ENCODE measurements around the gene TMPRSS13. TPM values are rescaled to one million over a fixed set of nuclear protein-coding genes. Genes with fewer than 3 reads are reported as not detected.
A peak's percentile ranks its signal among the peaks of the same experiment; 100 is the strongest.
"Not testable (repeated sequence)": the region's sequence is repeated elsewhere in the genome, so short reads cannot be mapped to it uniquely, and the experiment has no call there.

The TMPRSS13 gene
- 0.35 TPM for polyA plus RNA-seq

- H3K36me3 Mint-ChIP-seq: peaks cover 5% of the 10 kb centered on the region
- H3K4me1 Mint-ChIP-seq: peaks cover 0 to 9% (median 5%) of the 10 kb centered on the region in 3 donors
- no peak within 1 kb of the TSS for H3K4me3 Mint-ChIP-seq
- peak within 1 kb of the TSS in 1 of 3 donors; percentile 81 for H3K27ac Mint-ChIP-seq
- H3K9me3 Mint-ChIP-seq: no peaks in the 10 kb centered on the region
- no peaks in the 10 kb centered on the region for H3K27me3 Mint-ChIP-seq
Measured at GRCh38 chr11:117929142-117929915, at the start of gene TMPRSS13. TMPRSS13 (minus strand) TSS chr11:117929402; CDS start chr11:117929307, 95 bp downstream.

- H3K4me1 Mint-ChIP-seq: peaks cover 12 to 37% (median 25%) of the 10 kb centered on the region in 3 donors
- H3K36me3 Mint-ChIP-seq: peaks cover 2% of the 10 kb centered on the region
- peak overlapping the region; percentile 5 to 80 (median 20) for H3K27ac Mint-ChIP-seq
- H3K4me3 Mint-ChIP-seq: peak overlapping the region in 1 of 4 donors; percentile 39
- H3K9me3 Mint-ChIP-seq: no peaks in the 10 kb centered on the region
- H3K27me3 Mint-ChIP-seq: no peaks in the 10 kb centered on the region
Measured at GRCh38 chr11:117978991-117979390, 49.8 kb upstream of the TMPRSS13 start.

GRCh38 chr11:117978291-117978910 lies 49.2 kb upstream of the TMPRSS13 start:
- H3K27me3 Mint-ChIP-seq, H3K36me3 Mint-ChIP-seq, H3K27ac Mint-ChIP-seq, H3K4me3 Mint-ChIP-seq, H3K9me3 Mint-ChIP-seq: not testable (repeated sequence)
- peaks cover 15 to 33% (median 24%) of the 10 kb centered on the region in 3 donors for H3K4me1 Mint-ChIP-seq

GRCh38 chr11:117977612-117978264 lies 48.5 kb upstream of the TMPRSS13 start:
- not testable (repeated sequence) for H3K4me3 Mint-ChIP-seq, H3K9me3 Mint-ChIP-seq, H3K27me3 Mint-ChIP-seq, H3K36me3 Mint-ChIP-seq, H3K27ac Mint-ChIP-seq
- H3K4me1 Mint-ChIP-seq: peaks cover 17 to 33% (median 25%) of the 10 kb centered on the region in 3 donors

GRCh38 chr11:117977029-117977428 lies 47.8 kb upstream of the TMPRSS13 start:
- peaks cover 2% of the 10 kb centered on the region for H3K36me3 Mint-ChIP-seq
- H3K27me3 Mint-ChIP-seq: no peaks in the 10 kb centered on the region
- peaks cover 17 to 33% (median 25%) of the 10 kb centered on the region in 3 donors for H3K4me1 Mint-ChIP-seq
- H3K27ac Mint-ChIP-seq: no peak overlapping the region
- H3K9me3 Mint-ChIP-seq: no peaks in the 10 kb centered on the region
- no peak overlapping the region for H3K4me3 Mint-ChIP-seq

- Mint-ChIP-seq H3K4me3 (no peak overlapping the region), H3K9me3 (no peaks in the 10 kb centered on the region), H3K27ac (peak overlapping the region in 1 of 3 donors; percentile 19), H3K4me1 (peaks cover 19 to 33% (median 25%) of the 10 kb centered on the region in 3 donors), H3K36me3 (peaks cover 2% of the 10 kb centered on the region), H3K27me3 (no peaks in the 10 kb centered on the region)
Measured at GRCh38 chr11:117976445-117976844, 47.2 kb upstream of the TMPRSS13 start.

- no peak overlapping the region for H3K4me3 Mint-ChIP-seq
- H3K36me3 Mint-ChIP-seq: peaks cover 3% of the 10 kb centered on the region
- no peaks in the 10 kb centered on the region for H3K27me3 Mint-ChIP-seq
- no peaks in the 10 kb centered on the region for H3K9me3 Mint-ChIP-seq
- peaks cover 16 to 27% (median 18%) of the 10 kb centered on the region in 3 donors for H3K4me1 Mint-ChIP-seq
- no peak overlapping the region for H3K27ac Mint-ChIP-seq
Measured at GRCh38 chr11:117973503-117973860, 44.3 kb upstream of the TMPRSS13 start.

- Mint-ChIP-seq H3K27ac (no peak overlapping the region), H3K27me3 (no peaks in the 10 kb centered on the region), H3K4me1 (peaks cover 18 to 29% (median 18%) of the 10 kb centered on the region in 3 donors), H3K4me3 (peak overlapping the region in 1 of 4 donors; percentile 17), H3K36me3 (peaks cover 3% of the 10 kb centered on the region), H3K9me3 (no peaks in the 10 kb centered on the region)
Measured at GRCh38 chr11:117972629-117973502, 43.7 kb upstream of the TMPRSS13 start.

GRCh38 chr11:117972044-117972443 lies 42.8 kb upstream of the TMPRSS13 start:
- H3K9me3 Mint-ChIP-seq: no peaks in the 10 kb centered on the region
- peak overlapping the region in 1 of 3 donors; percentile 43 for H3K27ac Mint-ChIP-seq
- no peaks in the 10 kb centered on the region for H3K27me3 Mint-ChIP-seq
- H3K4me1 Mint-ChIP-seq: peaks cover 18 to 27% (median 18%) of the 10 kb centered on the region in 3 donors
- peaks cover 2% of the 10 kb centered on the region for H3K36me3 Mint-ChIP-seq
- H3K4me3 Mint-ChIP-seq: no peak overlapping the region

- peaks cover 18 to 26% (median 18%) of the 10 kb centered on the region in 3 donors for H3K4me1 Mint-ChIP-seq
- peaks cover 2% of the 10 kb centered on the region for H3K36me3 Mint-ChIP-seq
- peak overlapping the region in 1 of 4 donors; percentile 72 for H3K4me3 Mint-ChIP-seq
Measured at GRCh38 chr11:117970400-117971024, 41.3 kb upstream of the TMPRSS13 start.

GRCh38 chr11:117969160-117969991 lies 40.2 kb upstream of the TMPRSS13 start:
- no peak overlapping the region for H3K4me3 Mint-ChIP-seq
- H3K4me1 Mint-ChIP-seq: peaks cover 12 to 23% (median 18%) of the 10 kb centered on the region in 3 donors
- no peaks in the 10 kb centered on the region for H3K9me3 Mint-ChIP-seq
- no peaks in the 10 kb centered on the region for H3K27me3 Mint-ChIP-seq
- peaks cover 5% of the 10 kb centered on the region for H3K36me3 Mint-ChIP-seq
- H3K27ac Mint-ChIP-seq: peak overlapping the region in 1 of 3 donors; percentile 33

More at GRCh38 chr11:117970400-117971024, 41.3 kb upstream of the TMPRSS13 start:
- H3K27ac Mint-ChIP-seq: peak overlapping the region in 1 of 3 donors; percentile 83
- H3K27me3 Mint-ChIP-seq: no peaks in the 10 kb centered on the region
- no peaks in the 10 kb centered on the region for H3K9me3 Mint-ChIP-seq

GRCh38 chr11:117966908-117967307 lies 37.7 kb upstream of the TMPRSS13 start:
- H3K36me3 Mint-ChIP-seq: peaks cover 5% of the 10 kb centered on the region
- H3K4me1 Mint-ChIP-seq: peaks cover 8 to 15% (median 12%) of the 10 kb centered on the region in 3 donors
- H3K27me3 Mint-ChIP-seq: no peaks in the 10 kb centered on the region
- H3K27ac Mint-ChIP-seq: peak overlapping the region in 1 of 3 donors; percentile 22
- H3K4me3 Mint-ChIP-seq: no peak overlapping the region
- no peaks in the 10 kb centered on the region for H3K9me3 Mint-ChIP-seq

- peaks cover 3 to 17% (median 9%) of the 10 kb centered on the region in 3 donors for H3K4me1 Mint-ChIP-seq
- H3K36me3 Mint-ChIP-seq: peaks cover 8% of the 10 kb centered on the region
- peak overlapping the region in 1 of 3 donors; percentile 64 for H3K27ac Mint-ChIP-seq
- no peaks in the 10 kb centered on the region for H3K27me3 Mint-ChIP-seq
- peaks cover 2 to 25% (median 10%) of the 10 kb centered on the region in 3 donors for H3K9me3 Mint-ChIP-seq
- no peak overlapping the region for H3K4me3 Mint-ChIP-seq
Measured at GRCh38 chr11:117962826-117963225, 33.6 kb upstream of the TMPRSS13 start.
